ENCODE measurements around the gene KCTD6.

GRCh38 chr3:58508437-58508836 is 16.5 kb downstream of the KCTD6 start:
- no peak for TF ChIP-seq CTCF (IDR thresholded peaks at IDR 0.05)
- TF ChIP-seq POLR2A (IDR thresholded peaks at IDR 0.05): no peak
